GM23248 (cell line): ENCODE results near the gene MID1.

Source experiments
- EZH2 ChIP-seq: fragments of 200-600 bp; sonication (generic); IDR thresholded peaks from 2 replicates; pipeline ENCODE4 v1.6.1; 2018; ENCODE audit warnings: antibody characterized with exemption, mild to moderate bottlenecking; ENCODE audit not compliant: insufficient read depth, poor library complexity, severe bottlenecking
- EZH2phosphoT487 ChIP-seq: fragments of 200-600 bp; sonication (generic); IDR thresholded peaks from 2 replicates; pipeline ENCODE4 v1.6.1; 2018; ENCODE audit warnings: antibody characterized with exemption, moderate library complexity, mild to moderate bottlenecking, low read depth; ENCODE audit not compliant: insufficient read depth

- no peak for TF ChIP-seq EZH2
- no peak for TF ChIP-seq EZH2phosphoT487
Measured at GRCh38 chrX:10667143-10667542, 46.8 kb upstream of the MID1 start.
